ENCODE data around the gene KRTAP4-11.
"Not testable (repeated sequence)": the region's sequence is repeated elsewhere in the genome, so short reads cannot be mapped to it uniquely, and the experiment has no call there.

KRTAP4-11 gene

DNA sequence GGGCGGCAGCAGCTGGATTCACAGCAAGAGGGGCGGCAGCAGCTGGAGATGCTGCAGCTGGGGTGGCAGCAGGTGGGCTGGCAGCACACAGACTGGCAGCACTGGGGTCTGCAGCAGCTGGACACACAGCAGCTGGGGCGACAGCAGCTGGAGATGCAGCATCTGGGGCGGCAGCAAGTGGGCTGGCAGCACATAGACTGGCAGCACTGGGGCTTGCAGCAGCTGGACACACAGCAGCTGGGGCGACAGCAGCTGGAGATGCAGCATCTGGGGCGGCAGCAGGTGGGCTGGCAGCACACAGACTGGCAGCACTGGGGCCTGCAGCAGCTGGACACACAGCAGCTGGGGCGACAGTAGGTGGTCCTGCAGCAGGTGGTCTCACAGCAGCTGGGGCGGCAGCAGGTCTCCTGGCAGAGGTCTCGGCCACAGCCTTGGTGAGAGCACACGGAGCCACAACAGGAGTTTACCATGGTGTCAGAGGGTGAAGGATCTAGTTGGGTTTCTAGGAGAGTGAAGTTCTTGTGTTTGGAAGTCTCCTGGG, at the start of gene KRTAP4-11:
TSS of gene KRTAP4-11 (minus strand) at position 528 of the 541 bp plus-strand sequence. CDS start at position 470, 58 bp downstream.
- H3K4me3 ChIP-seq (ENCODE audit: low read depth, low read length); DNase-seq (ENCODE audit: low read depth): not testable (repeated sequence)

DNA sequence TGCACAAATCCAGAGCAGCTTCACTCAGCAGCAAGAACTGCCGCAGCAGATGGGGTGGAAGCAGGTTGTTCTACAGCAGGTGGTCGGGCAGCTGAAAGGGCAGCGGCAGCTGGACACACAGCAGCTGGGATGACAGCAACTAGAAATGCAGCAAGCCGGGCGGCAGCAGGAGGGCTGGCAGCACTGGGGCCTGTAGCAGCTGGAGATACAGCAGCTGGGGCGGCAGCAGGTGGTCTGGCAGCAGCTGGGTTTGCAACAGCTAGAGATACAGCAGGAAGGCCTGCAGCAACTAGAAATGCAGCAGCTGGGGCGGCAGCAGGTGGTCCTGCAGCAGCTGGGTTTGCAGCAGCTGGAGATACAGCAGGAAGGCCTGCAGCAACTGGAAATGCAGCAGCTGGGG, 49.4 kb upstream of the KRTAP4-11 start:
- H3K4me3 ChIP-seq (ENCODE audit: low read depth, low read length) = no peak overlapping the region
- TF ChIP-seq, protein P1, sequence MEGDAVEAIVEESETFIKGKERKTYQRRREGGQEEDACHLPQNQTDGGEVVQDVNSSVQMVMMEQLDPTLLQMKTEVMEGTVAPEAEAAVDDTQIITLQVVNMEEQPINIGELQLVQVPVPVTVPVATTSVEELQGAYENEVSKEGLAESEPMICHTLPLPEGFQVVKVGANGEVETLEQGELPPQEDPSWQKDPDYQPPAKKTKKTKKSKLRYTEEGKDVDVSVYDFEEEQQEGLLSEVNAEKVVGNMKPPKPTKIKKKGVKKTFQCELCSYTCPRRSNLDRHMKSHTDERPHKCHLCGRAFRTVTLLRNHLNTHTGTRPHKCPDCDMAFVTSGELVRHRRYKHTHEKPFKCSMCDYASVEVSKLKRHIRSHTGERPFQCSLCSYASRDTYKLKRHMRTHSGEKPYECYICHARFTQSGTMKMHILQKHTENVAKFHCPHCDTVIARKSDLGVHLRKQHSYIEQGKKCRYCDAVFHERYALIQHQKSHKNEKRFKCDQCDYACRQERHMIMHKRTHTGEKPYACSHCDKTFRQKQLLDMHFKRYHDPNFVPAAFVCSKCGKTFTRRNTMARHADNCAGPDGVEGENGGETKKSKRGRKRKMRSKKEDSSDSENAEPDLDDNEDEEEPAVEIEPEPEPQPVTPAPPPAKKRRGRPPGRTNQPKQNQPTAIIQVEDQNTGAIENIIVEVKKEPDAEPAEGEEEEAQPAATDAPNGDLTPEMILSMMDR (IDR thresholded peaks at IDR 0.05; ENCODE audit: low read depth, low read length, missing control alignments) = no peak
- no peak for DNase-seq (ENCODE audit: low read depth)

DNA sequence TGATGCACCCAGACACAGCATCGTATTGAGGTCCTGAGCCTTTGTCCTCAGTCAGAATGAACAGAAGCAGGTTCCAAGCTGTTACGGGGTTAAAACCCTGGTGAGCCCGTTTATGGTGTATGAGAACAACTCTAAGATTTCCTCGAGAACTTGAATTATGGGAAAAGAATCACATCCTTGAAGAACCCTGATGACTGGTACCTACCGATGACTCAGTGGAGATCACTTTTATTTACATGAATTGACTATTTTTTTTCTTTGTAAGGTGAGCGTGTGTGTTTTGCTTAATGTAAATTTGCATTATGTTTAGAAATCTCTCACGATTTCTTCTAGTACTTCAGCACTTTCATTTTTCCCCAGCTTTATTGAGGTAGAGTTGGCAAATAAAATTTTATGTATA, 45.7 kb upstream of the KRTAP4-11 start:
- no peak overlapping the region for H3K4me3 ChIP-seq (ENCODE audit: low read depth, low read length)
- no peak for DNase-seq (ENCODE audit: low read depth)
- TF ChIP-seq, protein P1 (IDR thresholded peaks at IDR 0.05; ENCODE audit: low read depth, low read length, missing control alignments) = no peak

DNA sequence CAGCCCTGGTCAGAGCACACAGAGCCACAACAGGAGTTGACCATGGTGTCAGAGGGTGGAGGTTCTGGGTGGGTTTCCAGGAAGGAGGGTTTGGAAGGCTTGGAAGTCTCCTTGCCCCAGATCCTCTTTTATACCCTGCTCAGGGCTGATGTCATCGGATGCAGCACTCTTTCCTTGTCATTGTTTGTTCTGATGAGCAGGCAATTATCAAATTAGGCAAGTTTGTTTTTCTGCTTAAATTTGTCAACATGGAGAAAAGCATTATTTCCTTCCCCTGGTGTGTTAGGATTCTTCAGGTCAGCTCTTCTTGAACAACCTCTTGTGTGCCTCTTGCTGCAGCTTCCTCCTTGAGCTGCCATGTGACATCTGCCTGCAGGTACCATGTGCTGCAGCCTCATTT, 42.5 kb upstream of the KRTAP4-11 start, which contains the start of gene KRTAP4-4:
TSS of gene KRTAP4-4 (minus strand) at position 101 of the 400 bp plus-strand sequence. CDS start at position 44, 57 bp downstream.
- no peak within 1 kb of the TSS for H3K4me3 ChIP-seq (ENCODE audit: low read depth, low read length)
- TF ChIP-seq, protein P1 (IDR thresholded peaks at IDR 0.05; ENCODE audit: low read depth, low read length, missing control alignments) = no peak
- DNase-seq (ENCODE audit: low read depth) = no peak

DNA sequence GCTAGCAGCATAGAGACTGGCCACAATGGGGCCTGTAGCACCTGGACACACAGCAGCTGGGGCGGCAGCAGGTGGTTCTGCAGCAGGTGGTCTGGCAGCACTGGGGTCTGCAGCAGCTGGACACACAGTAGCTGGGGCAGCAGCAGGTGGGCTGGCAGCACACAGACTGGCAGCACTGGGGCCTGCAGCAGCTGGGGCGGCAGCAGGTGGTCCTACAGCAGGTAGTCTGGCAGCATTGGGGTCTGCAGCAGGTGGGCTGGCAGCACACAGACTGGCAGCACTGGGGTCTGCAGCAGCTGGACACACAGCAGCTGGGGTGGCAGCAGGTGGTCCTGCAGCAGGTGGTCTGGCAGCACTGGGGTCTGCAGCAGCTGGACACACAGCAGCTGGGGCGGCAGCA, 42.0 kb upstream of the KRTAP4-11 start:
- not testable (repeated sequence) for DNase-seq (ENCODE audit: low read depth); H3K4me3 ChIP-seq (ENCODE audit: low read depth, low read length)

DNA sequence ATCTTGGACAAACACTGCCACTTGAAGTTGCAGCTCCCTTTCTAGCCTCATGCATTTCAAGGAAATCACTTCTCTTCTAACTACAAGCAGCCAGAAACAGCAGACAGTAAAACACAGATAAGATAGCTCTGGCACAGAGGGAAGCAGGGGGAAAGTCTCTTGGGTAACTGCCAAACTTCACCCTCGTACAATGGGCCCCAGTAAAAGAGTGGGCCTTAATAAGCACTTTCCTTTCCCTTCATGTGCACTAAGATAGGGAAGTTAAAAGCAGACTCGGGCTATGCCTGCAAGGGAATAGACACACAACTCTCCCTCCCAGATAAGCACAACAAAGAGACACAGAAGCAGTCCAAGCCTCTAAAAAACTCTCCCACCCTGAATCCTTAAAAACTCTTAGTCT, 35.7 kb upstream of the KRTAP4-11 start:
- DNase-seq (ENCODE audit: low read depth) = no peak
- TF ChIP-seq, protein P1 (IDR thresholded peaks at IDR 0.05; ENCODE audit: low read depth, low read length, missing control alignments) = no peak
- H3K4me3 ChIP-seq (ENCODE audit: low read depth, low read length) = no peak overlapping the region

DNA sequence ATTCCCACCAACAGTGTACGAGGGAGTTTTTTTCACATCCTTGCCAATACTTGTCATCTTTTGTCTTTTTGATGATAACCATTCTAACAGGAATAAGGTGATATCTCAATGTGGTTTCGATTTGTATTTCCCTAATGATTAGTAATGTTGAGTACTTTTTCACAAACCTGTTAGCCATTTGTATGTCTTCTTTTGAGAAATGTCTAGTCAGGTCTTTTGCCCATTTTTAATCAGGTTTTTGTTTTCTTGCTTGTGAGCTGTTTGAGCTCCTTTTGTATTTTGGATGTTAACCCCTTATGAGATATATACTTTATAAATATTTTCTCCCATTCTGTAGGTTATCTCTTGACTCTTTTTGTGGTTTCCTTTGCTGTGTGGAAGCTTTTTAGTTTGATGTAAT, 33.4 kb upstream of the KRTAP4-11 start:
- no peak for DNase-seq (ENCODE audit: low read depth)
- H3K4me3 ChIP-seq (ENCODE audit: low read depth, low read length) = no peak overlapping the region
- TF ChIP-seq, protein P1 (IDR thresholded peaks at IDR 0.05; ENCODE audit: low read depth, low read length, missing control alignments) = no peak

DNA sequence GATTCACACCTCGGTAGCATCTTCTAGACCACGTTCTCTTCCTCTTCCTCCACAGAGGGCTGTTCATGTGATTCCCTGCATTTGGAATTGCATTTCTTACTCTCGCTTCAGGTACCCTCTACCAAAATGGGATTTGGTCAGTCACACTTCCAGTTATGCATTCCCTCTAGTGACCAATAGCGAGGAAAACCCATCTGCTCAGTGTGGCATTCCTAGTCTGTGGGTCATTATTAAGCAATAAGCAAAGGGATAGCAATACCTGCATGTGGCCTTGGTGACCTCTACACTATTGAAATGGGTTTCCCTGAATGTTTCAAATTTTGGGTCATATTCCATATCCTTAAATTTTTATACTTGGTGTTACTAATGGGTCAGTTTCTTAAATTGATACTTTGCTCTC, 31.9 kb upstream of the KRTAP4-11 start:
- TF ChIP-seq, protein P1 (IDR thresholded peaks at IDR 0.05; ENCODE audit: low read depth, low read length, missing control alignments) = no peak
- no peak for DNase-seq (ENCODE audit: low read depth)
- H3K4me3 ChIP-seq (ENCODE audit: low read depth, low read length) = no peak overlapping the region

Measured in GM12864 (cell line).